ENCODE results near the gene HOXC9. TPM values are rescaled to one million over a fixed set of nuclear protein-coding genes. Genes with fewer than 3 reads are reported as not detected.

Gene HOXC9
- total RNA-seq, 2 experiments from 2014 or later: not detected

GRCh38 chr12:53974084-53975063, 25.6 kb upstream of the HOXC9 start, which contains the start of gene HOTAIR:
TSS of gene HOTAIR (minus strand) at chr12:53974954.
- H3K4me3 Mint-ChIP-seq: no peak within 1 kb of the TSS
- CTCF ChIA-PET: no interaction called here
- DNase-seq (no peak), ATAC-seq (no peak)
- peaks cover 8% of the 10 kb centered on the region for H3K4me1 Mint-ChIP-seq
- no peaks in the 10 kb centered on the region for H3K9me3 Mint-ChIP-seq (ENCODE audit: low read depth)
- peaks cover 90% of the 10 kb centered on the region for H3K27me3 Mint-ChIP-seq
- H3K27ac Mint-ChIP-seq: peak within 1 kb of the TSS; percentile 69
- peaks cover 5% of the 10 kb centered on the region for H3K36me3 Mint-ChIP-seq

- Mint-ChIP-seq H3K27ac (no peak overlapping the region), H3K4me3 (no peak overlapping the region), H3K4me1 (peaks cover 8% of the 10 kb centered on the region), H3K27me3 (peaks cover 90% of the 10 kb centered on the region), H3K9me3 (ENCODE audit: low read depth) (no peaks in the 10 kb centered on the region), H3K36me3 (peaks cover 5% of the 10 kb centered on the region)
- ATAC-seq (no peak), DNase-seq (no peak)
- CTCF ChIA-PET: no interaction called here
Observed at GRCh38 chr12:53975064-53975471, 24.9 kb upstream of the HOXC9 start.

- no peak overlapping the region for H3K4me3 Mint-ChIP-seq
- CTCF ChIA-PET: interaction anchor here (0.7 kb wide), 1 partner anchor 21 kb away, joined by 3 read pairs; the partner anchor contains the start of gene HOXC12
- peaks cover 90% of the 10 kb centered on the region for H3K27me3 Mint-ChIP-seq
- H3K36me3 Mint-ChIP-seq: peaks cover 5% of the 10 kb centered on the region
- ATAC-seq (no peak), DNase-seq (no peak)
- H3K4me1 Mint-ChIP-seq: peaks cover 8% of the 10 kb centered on the region
- H3K27ac Mint-ChIP-seq: peak overlapping the region; percentile 69
- H3K9me3 Mint-ChIP-seq (ENCODE audit: low read depth): no peaks in the 10 kb centered on the region
Observed at GRCh38 chr12:53975479-53976152, 24.3 kb upstream of the HOXC9 start.

- H3K36me3 Mint-ChIP-seq: peaks cover 5% of the 10 kb centered on the region
- peaks cover 90% of the 10 kb centered on the region for H3K27me3 Mint-ChIP-seq
- H3K4me3 Mint-ChIP-seq: no peak overlapping the region
- ATAC-seq: no peak
- H3K9me3 Mint-ChIP-seq (ENCODE audit: low read depth): no peaks in the 10 kb centered on the region
- DNase-seq: no peak
- H3K27ac Mint-ChIP-seq: no peak overlapping the region
- CTCF ChIA-PET: interaction anchor here (0.7 kb wide), 1 partner anchor 22 kb away, joined by 3 read pairs; the partner anchor contains the start of gene HOXC12
- H3K4me1 Mint-ChIP-seq: peaks cover 8% of the 10 kb centered on the region
Observed at GRCh38 chr12:53976172-53976822, 23.7 kb upstream of the HOXC9 start.

- Mint-ChIP-seq H3K4me3 (no peak overlapping the region), H3K27ac (no peak overlapping the region), H3K9me3 (ENCODE audit: low read depth) (no peaks in the 10 kb centered on the region), H3K4me1 (peaks cover 8% of the 10 kb centered on the region), H3K27me3 (peaks cover 90% of the 10 kb centered on the region), H3K36me3 (peaks cover 5% of the 10 kb centered on the region)
- ATAC-seq (no peak), DNase-seq (no peak)
- CTCF ChIA-PET: no interaction called here
Observed at GRCh38 chr12:53976823-53977595, 23.0 kb upstream of the HOXC9 start.

- CTCF ChIA-PET: no interaction called here
Observed at GRCh38 chr12:53977596-53978445, 22.1 kb upstream of the HOXC9 start.

GRCh38 chr12:53978477-53979356, 21.2 kb upstream of the HOXC9 start:
- H3K27ac Mint-ChIP-seq: no peak overlapping the region
- peaks cover 2% of the 10 kb centered on the region for H3K36me3 Mint-ChIP-seq
- H3K27me3 Mint-ChIP-seq: peaks cover 92% of the 10 kb centered on the region
- no peaks in the 10 kb centered on the region for H3K9me3 Mint-ChIP-seq (ENCODE audit: low read depth)
- no peak overlapping the region for H3K4me3 Mint-ChIP-seq
- peaks cover 4% of the 10 kb centered on the region for H3K4me1 Mint-ChIP-seq
- CTCF ChIA-PET: interaction anchor here (1.1 kb wide), 1 partner anchor 13 kb away, joined by 3 read pairs; no protein-coding TSS in a partner anchor
- ATAC-seq (no peak), DNase-seq (no peak)

More at GRCh38 chr12:53977596-53978445, 22.1 kb upstream of the HOXC9 start:
- Mint-ChIP-seq H3K4me1 (peaks cover 8% of the 10 kb centered on the region), H3K36me3 (peaks cover 5% of the 10 kb centered on the region), H3K9me3 (ENCODE audit: low read depth) (no peaks in the 10 kb centered on the region), H3K4me3 (no peak overlapping the region), H3K27me3 (peaks cover 90% of the 10 kb centered on the region), H3K27ac (no peak overlapping the region)
- ATAC-seq: no peak
- DNase-seq: no peak

GRCh38 chr12:53980104-53980801, 19.7 kb upstream of the HOXC9 start:
- Mint-ChIP-seq H3K4me3 (no peak overlapping the region), H3K27ac (no peak overlapping the region)
- ATAC-seq: no peak

GRCh38 chr12:53980802-53981496, 19.0 kb upstream of the HOXC9 start:
- Mint-ChIP-seq H3K27me3 (peaks cover 97% of the 10 kb centered on the region), H3K36me3 (no peaks in the 10 kb centered on the region), H3K4me3 (no peak overlapping the region), H3K27ac (no peak overlapping the region), H3K4me1 (peaks cover 9% of the 10 kb centered on the region), H3K9me3 (ENCODE audit: low read depth) (no peaks in the 10 kb centered on the region)
- CTCF ChIA-PET: interaction anchor here (0.8 kb wide), 1 partner anchor 10 kb away, joined by 3 read pairs; no protein-coding TSS in a partner anchor
- ATAC-seq: no peak
- no peak for DNase-seq

More at GRCh38 chr12:53980104-53980801, 19.7 kb upstream of the HOXC9 start:
- H3K27me3 Mint-ChIP-seq: peaks cover 96% of the 10 kb centered on the region
- peaks cover 9% of the 10 kb centered on the region for H3K4me1 Mint-ChIP-seq
- peaks cover 2% of the 10 kb centered on the region for H3K36me3 Mint-ChIP-seq
- CTCF ChIA-PET: no interaction called here
- H3K9me3 Mint-ChIP-seq (ENCODE audit: low read depth): no peaks in the 10 kb centered on the region
- DNase-seq: no peak

Measured in activated CD8-positive, alpha-beta memory T cell treated with anti-CD3 and anti-CD28 coated beads, Interleukin-2, amount 10 ng/mL, durations not matched to agents 7 days and 5 days (primary cell).